Parathyroid adenoma (tissue), 2 donors: ENCODE results near the gene RNASET2.
"Not testable (repeated sequence)": the region's sequence is repeated elsewhere in the genome, so short reads cannot be mapped to it uniquely, and the experiment has no call there.

Experiments
- H2AFZ ChIP-seq: fragments of 300-600 bp; sonication (generic); one replicate; pipeline ENCODE4 v1.7.0; 2017; ENCODE audit warnings: antibody characterized with exemption, mild to moderate bottlenecking
- H3K27ac ChIP-seq: fragments of 300-600 bp; sonication (generic); one replicate; pipeline ENCODE4 v1.7.0; 2017
- H3K27me3 ChIP-seq: fragments of 300-600 bp; sonication (generic); one replicate; pipeline ENCODE4 v1.7.0; 2017; ENCODE audit warnings: low read length; ENCODE audit not compliant: control insufficient read depth, insufficient read depth
- H3K36me3 ChIP-seq: fragments of 300-600 bp; sonication (generic); one replicate; pipeline ENCODE4 v1.7.0; 2017; ENCODE audit warnings: low read length; ENCODE audit not compliant: control insufficient read depth, insufficient read depth
- H3K4me1 ChIP-seq: fragments of 300-600 bp; sonication (generic); one replicate; pipeline ENCODE4 v1.7.0; 2017; ENCODE audit warnings: control low read depth
- H3K4me2 ChIP-seq: fragments of 300-600 bp; sonication (generic); one replicate; pipeline ENCODE4 v1.7.0; 2017; ENCODE audit warnings: low read length
- H3K4me3 ChIP-seq: fragments of 300-600 bp; sonication (generic); one replicate; pipeline ENCODE4 v1.7.0; 2017; ENCODE audit warnings: low read depth, low read length
- H3K79me2 ChIP-seq: fragments of 300-600 bp; sonication (generic); one replicate; pipeline ENCODE4 v1.7.0; 2017; ENCODE audit warnings: control low read depth
- H3K9ac ChIP-seq: fragments of 300-600 bp; sonication (generic); one replicate; pipeline ENCODE4 v1.7.0; 2017; ENCODE audit warnings: mild to moderate bottlenecking
- H3K9me3 ChIP-seq: fragments of 300-600 bp; sonication (generic); one replicate; pipeline ENCODE4 v1.7.0; 2017; ENCODE audit warnings: low read length; ENCODE audit not compliant: control insufficient read depth
- CTCF ChIP-seq: fragments of 300-600 bp; sonication (generic); IDR thresholded peaks from one replicate; pipeline ENCODE4 v1.7.0; 2017; ENCODE audit warnings: antibody characterized with exemption, mild to moderate bottlenecking
- donor health status: primary hyperparathyroidism.

The RNASET2 gene

GRCh38 chr6:166949528-166950442 lies 6.6 kb downstream of the RNASET2 start:
- H3K9me3 ChIP-seq = no peaks in the 10 kb centered on the region
- no peaks in the 10 kb centered on the region for H3K79me2 ChIP-seq
- H3K4me2 ChIP-seq = no peak overlapping the region
- TF ChIP-seq CTCF = no peak
- H3K9ac ChIP-seq = no peak overlapping the region
- no peak overlapping the region for H3K27ac ChIP-seq
- no peak overlapping the region for H3K4me3 ChIP-seq
- H2AFZ ChIP-seq = no peak overlapping the region
- no peaks in the 10 kb centered on the region for H3K27me3 ChIP-seq
- H3K4me1 ChIP-seq = no peaks in the 10 kb centered on the region
- no peaks in the 10 kb centered on the region for H3K36me3 ChIP-seq

- not testable (repeated sequence) for H3K27ac ChIP-seq, H3K4me1 ChIP-seq, H3K9ac ChIP-seq, H3K27me3 ChIP-seq, H3K4me3 ChIP-seq, H3K9me3 ChIP-seq, H3K4me2 ChIP-seq, H3K36me3 ChIP-seq, H3K79me2 ChIP-seq, H2AFZ ChIP-seq
Observed at GRCh38 chr6:166948724-166949123, 7.6 kb downstream of the RNASET2 start.

- Histone ChIP-seq H3K4me2 (no peak overlapping the region), H2AFZ (no peak overlapping the region), H3K79me2 (no peaks in the 10 kb centered on the region), H3K27ac (no peak overlapping the region), H3K4me1 (no peaks in the 10 kb centered on the region), H3K9ac (no peak overlapping the region), H3K36me3 (no peaks in the 10 kb centered on the region), H3K27me3 (no peaks in the 10 kb centered on the region), H3K4me3 (no peak overlapping the region), H3K9me3 (no peaks in the 10 kb centered on the region)
- TF ChIP-seq CTCF = no peak
Observed at GRCh38 chr6:166947251-166947650, 9.1 kb downstream of the RNASET2 start.

DNA sequence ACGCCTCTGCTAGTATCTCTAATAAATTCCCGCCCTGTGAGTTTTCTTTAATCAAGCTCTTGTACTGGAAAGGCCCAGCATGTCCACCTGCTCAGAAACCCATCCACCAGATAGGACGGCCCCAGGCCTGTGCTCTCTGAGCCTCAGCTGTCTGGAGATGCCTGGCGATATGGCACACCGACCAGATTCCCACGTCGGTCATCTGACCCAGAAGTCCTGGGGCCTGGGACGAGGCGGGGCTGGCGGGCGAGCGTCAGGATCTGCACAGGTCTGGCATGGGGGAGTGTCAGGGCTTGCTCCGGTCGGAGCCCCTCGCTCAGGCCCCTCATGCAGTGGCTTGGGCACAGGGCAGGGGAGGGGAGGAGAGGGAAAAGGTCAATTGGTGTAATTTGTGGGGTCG lies 10.2 kb downstream of the RNASET2 start:
- no peak overlapping the region for H3K4me3 ChIP-seq
- no peak overlapping the region for H3K27ac ChIP-seq
- no peaks in the 10 kb centered on the region for H3K36me3 ChIP-seq
- H2AFZ ChIP-seq = no peak overlapping the region
- H3K4me1 ChIP-seq = no peaks in the 10 kb centered on the region
- TF ChIP-seq CTCF = no peak
- H3K9ac ChIP-seq = no peak overlapping the region
- H3K4me2 ChIP-seq = no peak overlapping the region
- H3K79me2 ChIP-seq = no peaks in the 10 kb centered on the region
- H3K9me3 ChIP-seq = no peaks in the 10 kb centered on the region
- no peaks in the 10 kb centered on the region for H3K27me3 ChIP-seq

GRCh38 chr6:166944666-166945256 lies 11.6 kb downstream of the RNASET2 start:
- Histone ChIP-seq H3K4me3 (no peak overlapping the region), H3K9ac (no peak overlapping the region), H3K4me1 (peaks cover 10% of the 10 kb centered on the region), H3K27ac (no peak overlapping the region), H3K4me2 (no peak overlapping the region), H2AFZ (no peak overlapping the region), H3K79me2 (no peaks in the 10 kb centered on the region), H3K27me3 (no peaks in the 10 kb centered on the region), H3K36me3 (no peaks in the 10 kb centered on the region), H3K9me3 (no peaks in the 10 kb centered on the region)
- no peak for TF ChIP-seq CTCF
